Measurements from ENCODE around the gene CHST5. TPM values are rescaled to one million over a fixed set of nuclear protein-coding genes. Genes with fewer than 3 reads are reported as not detected.

Gene CHST5
- total RNA-seq, 5 donors from 2014 or later (not counting 1 experiment from before 2014, with no cell fraction given): 0.09 TPM; not detected in 4

DNA sequence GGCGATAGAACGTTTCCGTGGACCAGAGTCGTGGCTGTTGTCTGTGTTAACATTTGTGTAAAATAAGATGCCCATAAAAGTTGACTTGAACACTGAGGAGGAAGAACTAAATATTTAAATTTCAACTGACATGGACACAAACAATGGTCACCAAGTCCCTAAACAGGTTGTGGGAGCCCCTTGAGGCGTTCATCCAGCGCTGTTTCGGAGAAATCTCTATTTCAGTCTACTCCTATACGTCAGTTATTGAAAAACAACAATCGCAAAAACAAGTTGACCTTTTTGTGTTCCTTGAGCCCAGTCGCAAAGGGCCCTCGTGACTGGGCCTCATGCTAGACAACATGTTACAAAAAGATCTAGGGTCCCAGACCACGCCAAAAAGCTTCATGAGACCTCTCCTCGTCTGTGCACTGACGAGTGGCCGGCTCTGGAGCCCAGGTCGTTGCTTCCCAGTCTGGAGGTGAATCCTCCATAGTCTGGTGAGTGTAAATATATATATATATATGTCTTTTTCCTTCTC, 20.6 kb upstream of the CHST5 start:
- CTCF ChIA-PET: interaction anchor here (0.6 to 1.9 kb wide), 12 partner anchors 9 to 124 kb away, joined by 3 to 22 read pairs (median 5); partner anchors contain the start of genes ADAT1 (in 1 of the 2) and GABARAPL2 (in 1 of the 2)
- Mint-ChIP-seq H3K4me3 (peak overlapping the region; percentile 83 to 89 (median 88)), H3K9me3 (no peaks in the 10 kb centered on the region), H3K27ac (peak overlapping the region; percentile 87 to 89), H3K27me3 (peaks cover 3 to 12% of the 10 kb centered on the region in 2 donors), H3K36me3 (no peaks in the 10 kb centered on the region), H3K4me1 (peaks cover 8 to 12% (median 12%) of the 10 kb centered on the region in 3 donors)
- POLR2A ChIA-PET: interaction anchor here (0.5 to 1.2 kb wide), 10 partner anchors 8 to 225 kb away, joined by 3 to 10 read pairs (median 4); partner anchors contain the start of genes KARS1 (in 2 of the 2), TERF2IP (in 2 of the 2) and GABARAPL2 (in 1 of the 2)
- ATAC-seq (replicated peaks in 1 of 4): no peak
- peaks cover 0 to 5% of the 10 kb centered on the region in 2 experiments for H3K27me3 ChIP-seq (replicated peaks in 1 of 2; ENCODE audit: control insufficient read depth in 2 of 2, extremely low read depth in 1 of 2, insufficient read depth in 2 of 2, low read length in 1 of 2)
- no peaks in the 10 kb centered on the region for H3K36me3 ChIP-seq (ENCODE audit: control insufficient read depth in 2 of 2, extremely low read depth in 1 of 2, insufficient read depth in 1 of 2, low read length in 1 of 2)
- peak overlapping the region; percentile 66 for H3K27ac ChIP-seq (ENCODE audit: low read length)
- WGBS (ENCODE audit: insufficient coverage): 87% methylated on average over 8 of the region's 16 CpGs
- no peaks in the 10 kb centered on the region for H3K9me3 ChIP-seq
- peaks cover 3 to 15% of the 10 kb centered on the region in 2 experiments for H3K4me1 ChIP-seq (ENCODE audit: control insufficient read depth in 1 of 2, extremely low read depth in 1 of 2, insufficient read depth in 2 of 2, low read length in 2 of 2)
- peak overlapping the region in 1 of 2 donors; percentile 61 for H3K4me3 ChIP-seq (ENCODE audit: control insufficient read depth in 1 of 2, extremely low read depth in 1 of 2, low read length in 1 of 2)
- DNase-seq: no peak

DNA sequence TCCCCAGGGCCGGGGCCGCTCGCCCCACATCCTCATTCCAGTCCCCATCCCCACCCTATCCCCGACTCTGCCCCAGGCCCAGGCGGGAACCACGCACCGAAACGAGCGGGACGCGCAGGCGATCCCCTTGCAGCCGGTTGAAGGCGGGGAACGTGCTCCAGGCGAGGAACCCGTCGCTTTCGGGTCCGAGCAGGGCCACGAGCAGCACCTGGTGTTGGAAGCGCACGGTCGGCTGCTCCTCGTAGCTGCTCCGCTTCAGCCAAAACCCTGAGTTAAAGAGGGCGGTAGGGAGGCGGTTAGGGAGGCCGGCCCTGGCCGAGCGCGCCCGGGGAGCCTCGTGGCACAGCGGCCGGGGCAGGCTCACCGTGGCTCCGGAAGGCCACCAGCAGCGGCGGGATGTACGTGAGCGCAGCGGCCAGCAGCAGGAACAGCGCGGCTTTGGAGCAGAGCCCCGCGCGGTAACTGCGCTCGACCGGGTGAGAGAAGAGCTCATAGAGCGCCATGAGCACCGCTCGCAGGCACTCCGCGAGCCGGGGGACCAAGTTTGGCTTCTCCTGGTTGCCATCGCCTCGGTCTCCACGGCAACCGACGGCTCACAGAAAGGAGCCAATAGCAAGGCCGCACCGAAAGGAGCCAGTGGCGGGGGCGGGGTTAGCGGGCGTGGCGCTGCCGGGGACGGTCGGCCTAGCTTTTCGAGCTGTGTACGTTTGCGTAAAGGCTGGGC, 20.0 kb upstream of the CHST5 start, which contains the start of gene TMEM231:
Gene TMEM231 (minus strand): TSS at position 546 of the 724 bp plus-strand sequence. CDS start 43 bp downstream, at position 503.
- Histone ChIP-seq H3K36me3 (ENCODE audit: control insufficient read depth in 2 of 2, extremely low read depth in 1 of 2, insufficient read depth in 1 of 2, low read length in 1 of 2) (no peaks in the 10 kb centered on the region), H3K4me3 (ENCODE audit: control insufficient read depth in 1 of 2, extremely low read depth in 1 of 2, low read length in 1 of 2) (peak within 1 kb of the TSS; percentile 61 to 70), H3K4me1 (ENCODE audit: control insufficient read depth in 1 of 2, extremely low read depth in 1 of 2, insufficient read depth in 2 of 2, low read length in 2 of 2) (peaks cover 3 to 15% of the 10 kb centered on the region in 2 experiments), H3K9me3 (no peaks in the 10 kb centered on the region), H3K27me3 (replicated peaks in 1 of 2; ENCODE audit: control insufficient read depth in 2 of 2, extremely low read depth in 1 of 2, insufficient read depth in 2 of 2, low read length in 1 of 2) (peaks cover 0 to 4% of the 10 kb centered on the region in 2 experiments), H3K27ac (ENCODE audit: low read length) (peak within 1 kb of the TSS; percentile 66)
- CTCF ChIA-PET: interaction anchor here (0.6 to 1.9 kb wide), 10 partner anchors 9 to 122 kb away, joined by 3 to 22 read pairs (median 5); partner anchors contain the start of gene GABARAPL2 (in 1 of the 2)
- DNase-seq: peak; percentile 90 to 98 (median 96)
- Mint-ChIP-seq H3K4me3 (peak within 1 kb of the TSS; percentile 83 to 89 (median 88)), H3K9me3 (no peaks in the 10 kb centered on the region), H3K4me1 (peaks cover 8 to 12% (median 12%) of the 10 kb centered on the region in 3 donors), H3K27ac (peak within 1 kb of the TSS; percentile 87 to 89), H3K36me3 (no peaks in the 10 kb centered on the region), H3K27me3 (peaks cover 3 to 12% of the 10 kb centered on the region in 2 donors)
- peak; percentile 96 to 98 (median 97) for ATAC-seq (replicated peaks in 1 of 4)
- WGBS (ENCODE audit: insufficient coverage): under 1% methylated on average over 73 of the region's 75 CpGs
- POLR2A ChIA-PET: interaction anchor here (0.5 to 1.2 kb wide), 9 partner anchors 9 to 176 kb away, joined by 3 to 10 read pairs (median 4); partner anchors contain the start of genes KARS1 (in 2 of the 2), TERF2IP (in 2 of the 2) and GABARAPL2 (in 1 of the 2)

DNA sequence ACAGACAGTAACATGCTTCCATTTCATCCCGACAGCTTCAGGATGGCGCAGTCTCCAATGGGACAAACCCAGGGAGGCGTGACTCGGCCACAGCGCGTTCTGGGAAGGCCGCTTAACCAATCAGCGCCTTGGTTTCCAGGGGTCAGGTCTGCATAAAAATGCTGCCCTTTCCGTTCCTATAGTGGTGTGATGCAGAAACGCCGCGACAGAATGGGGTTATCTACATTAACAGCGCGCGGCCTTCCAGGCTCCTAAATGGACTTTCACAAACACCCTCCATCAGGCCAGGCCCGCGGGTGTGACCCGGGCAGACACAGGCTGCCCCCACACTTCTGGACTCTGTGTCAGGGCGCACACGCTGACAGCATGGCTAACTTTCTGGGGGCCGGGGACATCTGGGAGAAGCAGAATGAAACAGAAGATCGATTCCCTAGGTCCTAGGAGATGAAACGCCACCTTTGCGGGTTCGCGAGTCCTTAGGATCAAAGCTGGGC, 19.4 kb upstream of the CHST5 start:
- Mint-ChIP-seq H3K9me3 (no peaks in the 10 kb centered on the region), H3K4me3 (peak overlapping the region; percentile 83 to 89 (median 88)), H3K27ac (peak overlapping the region; percentile 79 to 86), H3K27me3 (peaks cover 3 to 12% of the 10 kb centered on the region in 2 donors), H3K36me3 (no peaks in the 10 kb centered on the region), H3K4me1 (peaks cover 8 to 12% (median 12%) of the 10 kb centered on the region in 3 donors)
- H3K27me3 ChIP-seq (replicated peaks in 1 of 2; ENCODE audit: control insufficient read depth in 2 of 2, extremely low read depth in 1 of 2, insufficient read depth in 2 of 2, low read length in 1 of 2): peaks cover 0 to 3% of the 10 kb centered on the region in 2 experiments
- DNase-seq (peak in 2 of 35 experiments; percentile 5 to 6), ATAC-seq (replicated peaks in 1 of 4) (no peak)
- no peaks in the 10 kb centered on the region for H3K9me3 ChIP-seq
- H3K36me3 ChIP-seq (ENCODE audit: control insufficient read depth in 2 of 2, extremely low read depth in 1 of 2, insufficient read depth in 1 of 2, low read length in 1 of 2): no peaks in the 10 kb centered on the region
- ChIA-PET POLR2A (interaction anchor here (0.8 to 1.2 kb wide), 7 partner anchors 10 to 121 kb away, joined by 3 to 10 read pairs (median 5); partner anchors contain the start of genes KARS1 (in 2 of the 2), TERF2IP (in 2 of the 2) and GABARAPL2 (in 1 of the 2)), CTCF (interaction anchor here in 1 of 2 donors (0.8 to 1.9 kb wide), 4 partner anchors 10 to 88 kb away, joined by 4 to 22 read pairs (median 14); partner anchors contain the start of gene GABARAPL2)
- peak overlapping the region; percentile 61 to 70 for H3K4me3 ChIP-seq (ENCODE audit: control insufficient read depth in 1 of 2, extremely low read depth in 1 of 2, low read length in 1 of 2)
- H3K4me1 ChIP-seq (ENCODE audit: control insufficient read depth in 1 of 2, extremely low read depth in 1 of 2, insufficient read depth in 2 of 2, low read length in 2 of 2): peaks cover 3 to 17% of the 10 kb centered on the region in 2 experiments
- 30% methylated on average over 20 of the region's 26 CpGs for WGBS (ENCODE audit: insufficient coverage)
- peak overlapping the region; percentile 20 for H3K27ac ChIP-seq (ENCODE audit: low read length)

DNA sequence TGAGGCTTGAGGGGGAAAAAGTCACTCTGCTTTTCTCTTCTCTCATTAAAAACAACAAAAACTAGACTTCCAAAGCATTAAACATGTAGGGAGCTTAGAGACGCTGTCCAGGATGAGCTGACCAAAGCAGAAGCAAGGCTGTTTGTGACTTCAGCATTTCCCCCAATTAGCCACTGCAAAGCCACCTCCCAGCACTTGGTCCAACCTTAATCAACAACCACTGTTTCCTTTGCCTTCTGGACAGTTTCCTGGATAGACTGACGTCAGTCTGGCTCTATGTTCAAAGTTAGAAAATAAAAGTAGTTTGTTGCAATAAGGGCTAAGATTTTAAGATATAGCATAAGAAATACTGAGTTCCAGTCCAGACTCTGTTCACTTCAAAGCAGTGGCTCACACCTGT, 17.0 kb upstream of the CHST5 start:
- ATAC-seq (replicated peaks in 1 of 4): no peak
- H3K36me3 ChIP-seq (ENCODE audit: control insufficient read depth in 2 of 2, extremely low read depth in 1 of 2, insufficient read depth in 1 of 2, low read length in 1 of 2): no peaks in the 10 kb centered on the region
- H3K9me3 Mint-ChIP-seq: no peaks in the 10 kb centered on the region
- no peak overlapping the region for H3K4me3 Mint-ChIP-seq
- H3K27me3 Mint-ChIP-seq: peaks cover 0 to 12% of the 10 kb centered on the region in 2 donors
- no peak overlapping the region for H3K27ac Mint-ChIP-seq
- peaks cover 9 to 16% (median 12%) of the 10 kb centered on the region in 3 donors for H3K4me1 Mint-ChIP-seq
- DNase-seq: no peak
- POLR2A ChIA-PET: interaction anchor here in 1 of 2 donors (0.6 to 0.7 kb wide), 3 partner anchors 13 to 63 kb away, joined by 3 to 7 read pairs (median 5); partner anchors contain the start of gene GABARAPL2
- no peak overlapping the region for H3K27ac ChIP-seq (ENCODE audit: low read length)
- H3K4me3 ChIP-seq (ENCODE audit: control insufficient read depth in 1 of 2, extremely low read depth in 1 of 2, low read length in 1 of 2): no peak overlapping the region
- H3K27me3 ChIP-seq (replicated peaks in 1 of 2; ENCODE audit: control insufficient read depth in 2 of 2, extremely low read depth in 1 of 2, insufficient read depth in 2 of 2, low read length in 1 of 2): peaks cover 0 to 3% of the 10 kb centered on the region in 2 experiments
- H3K4me1 ChIP-seq (ENCODE audit: control insufficient read depth in 1 of 2, extremely low read depth in 1 of 2, insufficient read depth in 2 of 2, low read length in 2 of 2): peaks cover 3 to 20% of the 10 kb centered on the region in 2 experiments
- no peaks in the 10 kb centered on the region for H3K36me3 Mint-ChIP-seq
- CTCF ChIA-PET: no interaction called here
- WGBS (ENCODE audit: insufficient coverage): 90% methylated on average over 1 of the region's 2 CpGs
- no peaks in the 10 kb centered on the region for H3K9me3 ChIP-seq

DNA sequence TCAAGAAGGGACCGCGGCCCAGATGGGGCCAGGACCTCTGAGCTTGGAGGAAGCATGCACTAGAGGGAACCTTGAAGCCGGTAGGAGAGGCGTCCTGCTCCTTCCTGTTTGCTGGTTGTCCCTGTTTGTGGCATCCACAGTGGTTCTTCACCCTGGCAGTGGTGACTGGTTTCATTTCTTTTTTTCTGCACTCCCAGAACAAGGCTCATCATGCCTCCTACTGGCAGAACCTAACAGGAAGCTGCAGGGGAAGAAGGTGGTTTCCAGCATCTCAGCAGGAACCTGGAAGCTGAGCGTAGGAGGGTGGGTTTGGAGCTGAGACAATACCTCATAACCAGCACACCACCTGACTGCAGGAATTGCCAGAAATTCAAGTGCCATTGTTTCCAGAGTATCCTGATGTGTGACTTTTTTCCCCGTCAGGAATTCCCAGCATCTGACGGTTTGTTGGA, 14.3 kb upstream of the CHST5 start:
- Mint-ChIP-seq H3K27me3 (peaks cover 0 to 12% of the 10 kb centered on the region in 2 donors), H3K4me1 (peaks cover 2 to 6% (median 2%) of the 10 kb centered on the region in 3 donors), H3K36me3 (no peaks in the 10 kb centered on the region), H3K27ac (no peak overlapping the region), H3K9me3 (no peaks in the 10 kb centered on the region), H3K4me3 (no peak overlapping the region)
- no peak overlapping the region for H3K27ac ChIP-seq (ENCODE audit: low read length)
- peaks cover 0 to 9% of the 10 kb centered on the region in 2 experiments for H3K4me1 ChIP-seq (ENCODE audit: control insufficient read depth in 1 of 2, extremely low read depth in 1 of 2, insufficient read depth in 2 of 2, low read length in 2 of 2)
- peaks cover 0 to 3% of the 10 kb centered on the region in 2 experiments for H3K27me3 ChIP-seq (replicated peaks in 1 of 2; ENCODE audit: control insufficient read depth in 2 of 2, extremely low read depth in 1 of 2, insufficient read depth in 2 of 2, low read length in 1 of 2)
- H3K4me3 ChIP-seq (ENCODE audit: control insufficient read depth in 1 of 2, extremely low read depth in 1 of 2, low read length in 1 of 2): no peak overlapping the region
- H3K36me3 ChIP-seq (ENCODE audit: control insufficient read depth in 2 of 2, extremely low read depth in 1 of 2, insufficient read depth in 1 of 2, low read length in 1 of 2): no peaks in the 10 kb centered on the region
- CTCF ChIA-PET: interaction anchor here (0.6 to 1.4 kb wide), 8 partner anchors 14 to 165 kb away, joined by 3 to 9 read pairs (median 4); partner anchors contain the start of genes GABARAPL2 (in 1 of the 2) and TMEM170A (in 1 of the 2)
- no peaks in the 10 kb centered on the region for H3K9me3 ChIP-seq
- ATAC-seq (replicated peaks in 1 of 4): peak in 2 of 4 experiments; percentile 23 to 80
- WGBS (ENCODE audit: insufficient coverage): 54% methylated on average over 4 of the region's 7 CpGs
- POLR2A ChIA-PET: no interaction called here
- DNase-seq: peak in 10 of 35 experiments; percentile 6 to 55 (median 13)
